Measurements from ENCODE around the gene JAG1.

GRCh38 chr20:10660661-10661060, 13.1 kb downstream of the JAG1 start:
- TF ChIP-seq POLR2A (IDR thresholded peaks at IDR 0.05) = no peak
- TF ChIP-seq, protein P1, sequence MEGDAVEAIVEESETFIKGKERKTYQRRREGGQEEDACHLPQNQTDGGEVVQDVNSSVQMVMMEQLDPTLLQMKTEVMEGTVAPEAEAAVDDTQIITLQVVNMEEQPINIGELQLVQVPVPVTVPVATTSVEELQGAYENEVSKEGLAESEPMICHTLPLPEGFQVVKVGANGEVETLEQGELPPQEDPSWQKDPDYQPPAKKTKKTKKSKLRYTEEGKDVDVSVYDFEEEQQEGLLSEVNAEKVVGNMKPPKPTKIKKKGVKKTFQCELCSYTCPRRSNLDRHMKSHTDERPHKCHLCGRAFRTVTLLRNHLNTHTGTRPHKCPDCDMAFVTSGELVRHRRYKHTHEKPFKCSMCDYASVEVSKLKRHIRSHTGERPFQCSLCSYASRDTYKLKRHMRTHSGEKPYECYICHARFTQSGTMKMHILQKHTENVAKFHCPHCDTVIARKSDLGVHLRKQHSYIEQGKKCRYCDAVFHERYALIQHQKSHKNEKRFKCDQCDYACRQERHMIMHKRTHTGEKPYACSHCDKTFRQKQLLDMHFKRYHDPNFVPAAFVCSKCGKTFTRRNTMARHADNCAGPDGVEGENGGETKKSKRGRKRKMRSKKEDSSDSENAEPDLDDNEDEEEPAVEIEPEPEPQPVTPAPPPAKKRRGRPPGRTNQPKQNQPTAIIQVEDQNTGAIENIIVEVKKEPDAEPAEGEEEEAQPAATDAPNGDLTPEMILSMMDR (IDR thresholded peaks at IDR 0.05) = no peak
